Body of pancreas (tissue), 4 donors: Measurements from ENCODE around the gene F2.

Experiments
- CTCF ChIP-seq, 7 experiments: fragments of 450-650 bp in 4 of 7; fragments of 200-600 bp in 3 of 7; sonication (generic) in 3 of 7; IDR thresholded peaks; one replicate each; pipeline ENCODE4 v1.5.1; 2016 to 2019; ENCODE audit warnings: antibody characterized with exemption in 7 of 7
- POLR2A ChIP-seq, 3 donors: fragments of 450-650 bp; IDR thresholded peaks; one replicate each; pipeline ENCODE4 v1.6.1; 2016; ENCODE audit warnings: antibody characterized with exemption in 3 of 3, mild to moderate bottlenecking in 2 of 3

DNA sequence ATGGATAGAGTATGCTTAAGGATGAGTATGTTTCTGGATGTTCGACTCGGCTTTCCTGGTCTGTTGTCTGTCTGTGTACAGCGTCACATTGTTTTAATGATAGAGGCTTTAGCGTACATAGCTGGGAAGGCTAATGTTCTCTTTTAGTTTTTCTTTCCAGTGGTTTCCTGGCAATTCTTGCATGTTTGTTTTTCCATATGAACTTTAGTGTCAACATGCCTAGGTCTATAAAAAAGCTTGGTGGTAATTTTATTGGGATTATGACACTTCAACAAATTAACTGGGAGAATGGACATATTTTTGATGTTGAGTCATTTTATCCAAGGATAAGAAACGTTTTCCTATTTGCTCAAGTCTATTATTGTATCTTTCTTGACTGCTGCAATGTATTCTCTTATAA is 17.6 kb downstream of the F2 start:
- no peak for TF ChIP-seq CTCF (IDR thresholded peaks at IDR 0.05)
- TF ChIP-seq POLR2A (IDR thresholded peaks at IDR 0.05), result no peak
